ENCODE data around the gene DIP2C.
"Not testable (repeated sequence)": the region's sequence is repeated elsewhere in the genome, so short reads cannot be mapped to it uniquely, and the experiment has no call there.

Gene DIP2C

DNA sequence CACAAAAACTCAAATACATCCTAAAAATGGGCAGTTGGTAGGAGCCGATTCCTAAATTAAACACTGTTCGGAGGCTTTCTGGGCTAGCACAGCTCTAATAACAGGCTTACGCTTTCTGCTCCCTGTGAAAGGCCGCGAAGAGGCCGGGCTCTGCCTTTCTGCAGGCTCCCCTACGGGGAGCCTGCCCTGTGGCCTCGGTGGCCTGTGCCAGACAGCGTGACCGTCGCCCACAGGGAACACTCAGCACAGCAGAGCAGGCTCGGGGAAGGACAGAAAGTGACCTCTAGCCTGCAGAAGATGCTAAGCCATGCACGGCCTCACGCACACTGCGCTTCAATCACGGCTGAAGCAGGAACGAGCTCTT is 64.2 kb downstream of the DIP2C start:
- no peak for DNase-seq

DNA sequence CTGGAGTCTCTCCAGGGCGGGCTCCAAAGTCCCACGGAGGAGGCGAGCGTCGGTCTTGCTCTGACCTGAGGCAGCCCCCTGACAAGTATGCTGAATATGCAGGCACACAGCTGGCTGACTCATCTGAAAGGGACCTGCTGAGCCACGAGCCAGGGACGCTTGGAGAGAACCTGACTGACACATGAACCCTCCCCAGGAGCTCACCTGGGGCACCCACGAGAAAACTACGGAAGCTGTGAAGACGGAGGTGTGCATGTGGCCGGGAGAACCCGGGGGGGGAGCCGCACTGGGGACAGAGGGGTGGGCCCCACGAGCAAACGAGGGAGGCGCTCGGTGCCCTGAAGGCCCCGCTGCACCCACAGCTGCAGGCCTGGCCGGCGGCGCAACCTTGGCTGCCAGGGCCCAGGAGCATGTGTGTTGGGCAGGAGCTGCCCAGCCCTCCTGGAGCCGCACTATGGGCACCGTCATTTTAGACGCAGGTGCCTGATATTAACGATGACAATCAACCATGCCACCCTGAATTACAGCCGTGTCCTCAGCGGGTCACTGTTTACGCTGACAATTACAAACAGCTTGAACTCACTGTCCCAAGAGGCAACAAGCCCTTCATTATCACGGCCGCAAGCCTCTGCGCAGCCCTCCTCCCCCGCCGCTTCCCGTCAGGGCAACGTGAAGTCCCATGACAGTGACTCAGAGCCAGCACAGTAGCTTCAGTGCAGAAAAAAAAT is 64.7 kb downstream of the DIP2C start:
- DNase-seq, result no peak

DNA sequence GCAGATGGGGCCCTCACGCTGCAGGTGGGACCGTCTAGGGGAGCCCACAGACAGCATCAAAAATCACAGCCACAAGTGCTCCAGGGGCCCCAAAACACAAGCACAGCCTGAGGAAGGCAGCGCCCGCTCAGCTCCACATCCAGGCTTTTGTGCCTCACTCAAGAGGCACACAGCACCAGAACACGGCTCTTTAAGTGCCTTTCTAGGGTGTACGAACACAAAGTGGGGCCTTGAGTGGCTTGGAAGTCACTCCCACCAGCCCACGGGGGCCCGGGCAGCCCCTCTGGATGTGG is 65.2 kb downstream of the DIP2C start:
- DNase-seq, result no peak

DNA sequence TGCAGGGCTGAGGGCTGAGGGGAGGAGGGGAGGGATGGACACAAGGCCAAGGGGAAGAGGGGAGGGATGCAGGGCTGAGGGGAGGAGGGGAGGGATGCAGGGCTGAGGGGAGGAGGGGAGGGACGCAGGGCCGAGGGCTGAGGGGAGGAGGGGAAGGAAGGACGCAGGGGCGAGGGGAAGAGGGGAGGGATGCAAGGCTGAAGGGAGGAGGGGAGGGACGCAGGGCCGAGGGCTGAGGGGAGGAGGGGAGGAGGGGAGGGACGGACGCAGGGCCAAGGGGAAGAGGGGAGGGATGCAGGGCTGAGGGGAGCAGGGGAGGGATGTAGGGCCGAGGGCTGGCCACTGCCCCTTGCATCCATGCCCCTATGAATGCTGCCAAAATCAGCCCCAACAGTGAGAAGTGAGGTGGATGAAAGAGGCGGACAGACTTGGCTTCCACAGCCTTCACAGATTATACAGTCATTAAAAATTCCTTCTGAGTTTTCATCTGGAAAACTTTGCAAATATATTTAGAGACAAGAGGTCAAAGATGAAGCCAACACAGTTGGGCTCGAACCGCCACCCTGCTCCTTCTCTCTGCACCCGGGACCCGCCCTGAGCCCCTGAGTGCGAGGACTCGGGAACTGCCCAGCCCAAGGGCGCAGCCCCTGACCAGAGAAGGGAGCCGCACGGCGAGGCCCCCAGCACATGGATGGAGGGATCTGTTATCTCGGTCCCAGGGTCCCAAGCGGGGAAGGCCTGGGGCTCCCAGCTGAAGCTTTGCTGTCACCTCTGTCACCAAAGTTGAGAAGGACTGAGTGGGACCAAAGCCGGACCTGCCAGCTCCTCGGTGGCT is 65.8 kb downstream of the DIP2C start:
- DNase-seq, result no peak

DNA sequence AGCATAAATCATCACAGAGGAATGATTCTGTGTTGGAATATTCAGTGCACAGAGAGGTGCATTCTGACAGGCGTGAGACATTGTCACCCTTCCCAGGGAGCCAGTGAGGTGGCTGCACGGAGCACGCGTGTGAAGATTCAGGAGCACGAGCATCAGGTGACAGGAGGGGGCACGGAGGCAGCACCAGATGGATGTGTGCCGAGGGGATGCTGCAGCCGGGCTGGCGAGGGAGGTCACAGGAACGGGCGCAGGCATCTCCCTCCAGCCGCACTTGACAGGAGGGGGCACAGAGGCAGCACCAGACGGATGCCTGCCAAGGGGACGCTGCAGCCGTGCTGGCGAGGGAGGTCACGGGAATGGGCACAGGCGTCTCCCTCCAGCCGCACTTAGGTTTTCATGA is 66.5 kb downstream of the DIP2C start:
- no peak for DNase-seq

DNA sequence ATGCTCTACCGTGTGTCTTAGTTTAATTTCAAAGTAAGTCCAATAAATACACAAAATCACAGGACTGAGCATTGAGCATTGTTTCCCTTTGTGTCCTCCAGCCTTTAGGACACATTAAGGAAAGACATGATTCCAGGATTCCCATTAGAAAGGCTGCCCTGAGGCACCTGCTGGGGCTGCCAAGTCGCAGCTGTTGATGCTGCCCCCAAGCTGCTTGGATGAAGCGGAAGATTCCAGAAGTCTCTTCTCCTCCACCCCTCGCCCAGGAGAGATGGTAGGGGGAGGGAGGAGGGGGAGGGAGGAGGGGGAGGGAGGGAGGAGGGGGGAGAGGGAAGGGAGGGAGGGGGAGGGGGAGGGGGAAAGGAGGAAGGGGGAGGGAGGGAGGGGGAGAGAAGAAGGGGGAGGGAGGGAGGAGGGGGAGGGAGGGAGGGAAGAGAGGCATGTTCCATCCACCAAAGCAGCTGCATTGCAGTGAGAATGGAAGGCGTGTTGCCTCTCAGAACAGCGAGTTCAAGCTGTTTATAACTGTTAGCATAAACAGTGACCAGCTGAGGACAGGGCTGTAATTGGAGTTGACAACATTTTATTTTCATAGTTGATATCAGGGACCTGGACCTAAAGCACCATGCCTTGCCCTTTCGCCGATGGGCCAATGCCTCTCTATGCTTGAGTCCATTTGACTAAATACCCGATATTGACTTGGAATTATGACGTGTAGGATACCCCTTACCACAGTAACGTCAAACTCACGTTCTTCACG is 67.3 kb downstream of the DIP2C start:
- no peak for DNase-seq

DNA sequence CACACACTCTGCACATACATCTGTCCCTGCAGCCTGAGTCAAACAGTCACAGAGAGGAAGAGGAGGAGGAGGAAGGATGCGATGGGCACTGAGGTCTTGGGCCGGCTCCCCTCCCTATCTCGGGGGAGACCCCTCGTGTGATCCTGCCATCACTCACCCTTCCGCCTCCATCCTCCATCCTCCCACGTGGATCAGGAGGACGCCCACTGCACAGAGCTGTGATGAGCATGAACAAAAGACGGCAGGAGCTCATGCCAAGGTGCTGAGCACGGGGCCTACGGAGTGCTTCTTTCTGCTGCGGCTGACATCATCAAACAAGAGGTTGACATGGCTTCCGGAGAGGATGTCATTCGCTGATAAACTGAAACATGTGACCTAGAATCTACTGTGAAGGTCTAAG is 68.0 kb downstream of the DIP2C start:
- no peak for DNase-seq

DNA sequence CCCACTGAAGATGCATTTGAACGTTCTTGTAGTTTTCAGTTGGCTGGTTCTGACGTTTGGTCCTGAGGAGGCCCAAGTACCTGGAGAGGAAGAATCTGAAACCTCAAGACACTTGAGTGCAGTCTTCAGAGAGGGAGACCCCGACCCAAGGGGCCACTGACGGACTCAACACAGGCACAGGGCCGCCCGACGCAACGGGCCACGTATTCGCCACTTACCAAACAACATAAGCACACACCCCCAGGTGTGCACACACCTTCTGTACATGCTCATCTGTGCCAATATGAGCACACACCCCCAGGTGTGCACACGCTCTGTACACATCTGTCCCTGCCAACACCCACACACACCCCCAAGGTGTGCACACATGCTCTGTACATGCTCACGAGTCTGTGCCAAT is 68.5 kb downstream of the DIP2C start:
- DNase-seq, result no peak

DNA sequence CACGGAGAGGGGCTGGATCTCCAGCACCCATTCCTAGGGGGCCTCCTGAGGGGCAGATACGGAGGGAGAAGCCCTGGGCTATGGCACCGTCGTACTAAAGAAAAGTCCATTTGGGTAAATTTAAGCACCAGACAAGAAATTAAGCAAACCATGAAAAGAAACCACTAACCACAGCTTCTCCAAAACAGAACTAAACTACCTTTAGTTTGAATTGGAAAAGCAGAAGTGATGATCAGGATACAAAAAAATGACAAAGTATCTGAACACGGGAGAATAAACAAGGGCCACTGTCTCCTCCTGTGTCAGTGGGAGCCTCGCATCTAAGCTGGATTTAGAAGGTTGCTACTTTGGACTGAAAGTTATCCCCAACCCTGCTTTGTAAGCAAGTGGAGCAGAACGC is 69.1 kb downstream of the DIP2C start:
- DNase-seq, result no peak

DNA sequence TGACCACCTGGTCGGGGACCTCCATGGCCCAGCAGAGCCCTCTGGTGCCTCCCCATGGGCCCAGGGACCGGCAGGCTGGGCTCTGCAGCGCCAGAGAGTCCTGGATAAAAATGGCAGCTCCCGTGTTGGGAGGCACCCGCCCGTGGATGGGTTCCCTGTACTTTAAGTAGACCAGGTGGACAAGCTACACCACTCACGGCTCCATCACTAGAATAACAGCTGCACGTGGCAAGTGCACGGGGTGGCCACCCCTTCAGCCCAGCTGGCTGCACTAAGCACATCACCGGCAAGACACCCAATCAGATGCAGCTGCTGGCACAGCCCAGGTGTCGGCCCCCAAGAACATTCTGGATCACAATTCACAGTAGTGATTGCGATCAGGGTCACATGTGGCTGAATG is 69.8 kb downstream of the DIP2C start:
- DNase-seq, result no peak

DNA sequence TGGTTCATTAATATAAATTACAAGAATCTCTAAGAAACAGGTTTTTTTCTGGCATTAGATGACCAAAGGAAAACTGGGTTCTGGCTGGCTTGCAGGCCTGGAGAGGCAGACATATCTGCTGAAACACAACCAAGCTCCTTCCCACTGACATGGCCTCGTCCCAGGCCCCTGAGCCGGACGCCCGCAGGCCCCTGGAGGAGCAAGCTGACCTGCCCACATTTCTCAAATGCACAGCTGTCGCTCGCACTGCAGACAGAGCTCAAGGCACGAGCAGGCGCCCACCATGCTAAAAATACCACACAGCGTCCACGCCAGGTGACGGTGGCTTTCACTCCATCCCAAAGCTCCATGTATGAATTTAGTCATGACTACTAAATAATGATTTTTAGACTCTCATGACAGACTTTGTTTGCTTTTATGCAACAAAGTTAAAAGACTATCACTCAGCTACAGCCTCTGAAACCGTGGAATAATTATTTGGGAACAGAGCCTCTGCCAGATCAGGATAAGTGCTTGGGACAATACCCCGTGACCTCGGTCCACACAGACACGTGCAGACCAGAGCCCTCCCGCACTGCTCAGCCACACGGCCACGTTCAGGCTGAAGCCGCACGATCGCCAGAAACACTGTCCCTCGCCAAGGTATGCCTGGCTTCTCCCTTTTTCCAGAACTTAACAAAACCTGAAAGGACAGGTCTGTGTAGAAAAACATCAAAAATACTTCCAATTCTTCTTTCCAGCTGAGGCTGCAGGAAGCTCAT is 71.1 kb downstream of the DIP2C start:
- DNase-seq, result no peak

DNA sequence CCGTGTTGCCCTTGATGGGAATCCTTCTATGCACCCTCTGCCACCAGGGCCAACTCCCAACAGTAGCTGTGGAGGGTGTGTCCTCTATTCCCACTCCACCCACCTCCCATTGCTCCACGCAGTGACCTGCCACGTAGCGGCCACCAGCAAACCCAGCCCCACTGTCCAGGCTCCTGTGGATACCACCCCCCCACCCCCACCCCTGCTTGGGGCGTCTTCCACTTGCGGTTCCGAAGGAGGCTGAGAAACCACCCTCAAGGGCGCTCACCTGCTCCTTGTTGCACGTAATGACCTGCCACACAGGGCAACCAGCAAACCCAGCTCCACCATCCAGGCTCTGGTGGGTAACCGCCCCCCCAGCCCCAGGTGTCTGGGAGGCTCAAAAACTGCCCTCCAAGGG is 72.0 kb downstream of the DIP2C start:
- no peak for DNase-seq

DNA sequence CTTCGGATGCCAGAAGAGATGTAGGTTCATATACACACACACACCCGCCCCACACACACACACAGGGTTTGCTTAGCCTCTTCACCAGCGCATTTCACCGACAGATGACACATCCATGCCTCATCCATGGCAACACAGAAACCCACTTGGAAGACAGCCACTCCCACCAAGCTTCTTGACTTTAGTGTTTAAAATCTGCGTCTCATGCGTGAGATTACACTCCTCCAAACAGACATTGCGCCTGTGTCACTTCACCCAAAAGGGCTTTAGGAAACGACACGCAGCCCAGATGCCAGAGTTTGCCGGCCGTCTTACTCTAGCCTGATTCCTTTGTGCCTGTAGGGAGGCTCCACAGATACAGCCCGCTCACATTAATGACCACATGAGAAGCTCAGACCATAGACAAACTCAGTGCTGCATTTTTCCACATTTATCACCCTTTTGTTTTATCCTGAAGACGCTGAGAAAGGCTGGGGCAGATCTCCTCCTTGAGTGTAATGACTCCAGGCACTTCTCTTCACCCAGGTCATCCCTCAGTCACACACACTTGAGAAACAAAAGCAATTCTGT is 73.8 kb downstream of the DIP2C start:
- DNase-seq, result no peak

DNA sequence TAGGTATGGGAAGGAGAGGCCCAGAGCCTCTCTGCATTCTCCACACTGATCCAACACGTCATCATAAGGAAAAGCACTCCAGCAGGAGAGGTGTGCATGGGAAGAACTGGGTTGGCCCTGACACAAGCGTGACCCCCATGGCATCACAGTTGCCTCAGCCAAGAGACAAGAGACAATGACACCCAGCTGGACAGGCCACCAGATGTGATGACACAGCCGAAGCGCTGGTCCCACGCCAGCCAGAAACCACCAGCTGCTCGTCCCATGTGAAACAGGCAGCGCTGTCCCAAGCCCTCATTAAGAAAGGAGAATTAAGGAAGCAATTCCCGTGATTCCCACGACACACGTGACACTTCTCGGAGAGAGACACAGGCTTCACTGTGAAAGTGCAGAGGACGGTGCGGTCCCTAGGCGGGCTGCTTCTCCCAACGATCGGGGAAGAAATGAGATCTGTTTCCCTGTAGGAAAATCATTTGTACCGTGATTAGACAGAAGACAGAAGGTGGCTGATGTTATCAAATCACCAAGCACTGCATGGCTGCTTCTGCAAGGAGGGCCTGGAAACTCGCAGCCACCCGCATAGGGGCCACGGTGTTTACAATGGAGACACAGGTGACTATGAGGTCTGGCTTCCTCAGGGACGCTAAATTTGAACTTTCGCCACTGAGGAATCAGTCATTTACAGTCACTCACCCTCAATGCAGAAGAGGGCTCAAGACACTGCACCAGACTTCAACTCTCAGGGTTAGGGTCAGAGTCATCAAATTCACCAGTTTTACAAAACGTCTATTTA is 74.5 kb downstream of the DIP2C start:
- no peak for DNase-seq

DNA sequence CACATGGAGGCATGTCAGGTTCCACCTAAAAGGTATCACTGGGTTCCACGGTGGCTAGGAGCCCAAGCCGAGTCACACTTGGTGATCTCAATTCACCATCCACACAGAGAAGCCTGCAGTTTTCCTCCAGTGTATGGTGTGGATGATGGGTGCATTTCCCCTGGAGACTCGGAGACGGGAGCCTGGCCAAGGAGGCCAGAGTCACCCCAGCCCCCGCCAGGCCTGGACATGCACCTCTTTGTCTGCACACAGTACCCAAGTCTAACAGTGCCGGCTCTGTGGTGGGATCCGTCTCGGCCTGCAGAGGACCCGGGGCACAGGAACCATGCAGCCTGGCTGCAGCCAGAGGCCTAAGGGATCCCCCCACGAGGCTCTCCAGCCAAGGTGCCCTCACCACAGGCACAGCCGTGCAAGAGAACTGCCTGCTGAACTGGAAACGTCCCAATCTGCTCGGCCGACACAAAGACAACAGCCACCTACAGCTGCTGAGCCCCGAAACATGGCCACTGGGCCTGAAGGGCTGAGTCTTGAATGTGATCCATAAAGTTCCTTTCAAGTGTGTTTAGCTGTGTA is 75.2 kb downstream of the DIP2C start:
- no peak for DNase-seq

DNA sequence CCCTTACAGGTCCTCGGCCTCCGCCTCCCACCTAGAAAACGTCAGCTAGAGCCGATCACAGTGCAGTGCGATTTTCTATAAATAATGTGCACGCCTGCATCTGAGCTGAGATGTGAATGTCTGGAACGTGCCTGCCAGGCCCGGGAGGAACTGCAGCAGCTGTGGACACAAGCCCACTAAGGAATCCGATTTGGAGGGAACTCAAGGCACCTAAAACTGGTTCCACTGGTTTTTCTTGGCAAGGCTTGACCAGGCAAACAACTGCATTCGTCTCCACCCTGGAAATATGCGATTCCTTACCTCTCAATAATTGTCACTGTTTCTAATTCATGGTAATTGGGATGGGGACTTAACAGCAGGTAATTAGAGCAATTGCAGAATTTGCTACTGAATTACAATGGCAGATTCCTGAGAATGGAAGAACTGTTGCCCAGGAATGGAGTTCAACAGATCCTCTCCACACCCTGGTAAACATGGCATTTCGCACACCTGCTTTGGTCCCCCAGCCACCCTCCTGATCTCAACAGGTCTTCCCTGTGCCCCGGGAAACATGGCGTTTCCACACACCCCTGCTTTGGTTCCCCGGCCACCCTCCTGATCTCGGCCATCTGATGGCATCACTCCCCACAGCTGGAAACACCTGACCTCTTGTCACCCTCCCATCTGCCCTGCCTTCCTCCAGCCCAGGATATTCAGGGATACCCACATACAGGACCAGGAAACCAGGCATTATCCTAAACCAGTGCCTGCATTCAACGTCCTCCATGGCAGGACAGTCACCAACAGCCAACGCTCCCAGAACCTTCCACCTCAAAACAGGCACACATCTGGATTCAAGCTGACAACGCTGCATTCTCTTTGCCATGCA is 76.0 kb downstream of the DIP2C start:
- DNase-seq, result no peak

DNA sequence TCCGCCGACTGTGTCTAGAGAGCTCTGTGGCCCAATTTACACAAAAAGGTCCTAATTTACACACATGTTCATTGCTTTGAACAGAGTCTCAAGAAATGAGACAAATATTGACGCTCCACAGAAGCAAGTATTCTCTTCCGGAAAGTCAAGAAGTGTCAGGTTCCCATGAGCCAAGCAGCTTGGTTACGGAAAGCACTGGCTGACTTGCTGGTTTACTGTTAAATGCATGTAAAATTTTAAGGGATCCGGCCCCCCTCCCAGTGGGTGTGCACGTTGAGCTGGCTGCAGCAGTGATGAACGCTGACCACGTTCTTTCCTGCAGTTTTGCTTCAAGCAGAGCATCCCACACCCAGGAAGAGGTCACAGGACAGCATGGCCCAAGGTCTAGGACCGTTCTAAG is 76.8 kb downstream of the DIP2C start:
- DNase-seq, result no peak

DNA sequence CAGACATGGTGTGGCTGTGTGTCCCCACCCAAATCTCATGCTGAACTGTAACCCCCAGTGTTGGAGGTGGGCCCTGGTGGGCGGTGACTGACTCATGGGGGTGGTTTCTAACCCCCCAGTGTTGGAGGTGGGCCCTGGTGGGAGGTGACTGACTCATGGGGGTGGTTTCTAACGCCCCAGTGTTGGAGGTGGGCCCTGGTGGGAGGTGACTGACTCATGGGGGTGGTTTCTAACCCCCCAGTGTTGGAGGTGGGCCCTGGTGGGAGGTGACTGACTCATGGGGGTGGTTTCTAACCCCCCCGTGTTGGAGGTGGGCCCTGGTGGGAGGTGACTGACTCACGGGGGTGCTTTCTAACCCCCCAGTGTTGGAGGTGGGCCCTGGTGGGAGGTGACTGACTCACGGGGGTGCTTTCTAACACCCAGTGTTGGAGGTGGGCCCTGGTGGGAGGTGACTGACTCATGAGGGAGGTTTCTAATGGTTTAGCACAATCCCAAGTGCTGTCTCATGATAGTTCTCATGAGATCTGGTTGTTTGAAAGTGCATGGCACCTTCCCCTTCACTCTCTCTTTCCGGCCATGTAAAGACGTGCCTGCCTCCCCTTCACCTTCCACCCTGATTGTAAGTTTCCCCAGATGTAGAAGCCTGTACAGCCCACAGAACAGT is 78.7 kb downstream of the DIP2C start:
- DNase-seq, result not testable (repeated sequence)

DNA sequence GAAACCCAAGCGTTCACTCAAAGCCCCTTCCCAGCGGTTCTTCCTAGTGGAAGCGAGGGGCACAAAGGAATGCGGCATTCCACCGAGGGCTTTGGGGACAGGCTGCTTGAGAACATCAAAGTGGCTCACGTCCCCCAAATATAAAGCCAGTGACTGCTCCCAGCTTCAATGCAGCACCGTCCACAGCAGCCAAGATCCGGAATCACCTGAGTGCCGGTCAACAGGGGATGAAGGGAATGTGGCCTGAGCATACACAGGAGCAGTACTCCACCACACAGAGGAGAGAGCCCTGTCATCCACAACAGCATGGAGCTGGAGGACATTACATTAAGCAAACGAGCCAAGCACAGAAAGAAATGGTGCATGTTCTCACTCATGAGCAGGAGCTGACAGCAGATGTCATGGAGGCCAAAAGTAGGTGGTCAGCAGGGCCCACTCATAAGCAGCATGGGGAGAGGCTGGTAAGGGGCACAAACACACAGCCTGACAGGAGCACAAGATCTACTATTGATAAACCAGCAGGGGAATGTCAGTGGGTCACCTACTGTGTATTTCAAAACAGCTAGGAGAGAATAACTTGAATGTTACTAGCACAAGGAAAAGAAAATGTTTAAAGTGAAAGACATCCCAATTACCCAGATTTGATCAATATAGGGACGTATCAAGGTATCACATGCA is 79.5 kb downstream of the DIP2C start:
- DNase-seq, result no peak

DNA sequence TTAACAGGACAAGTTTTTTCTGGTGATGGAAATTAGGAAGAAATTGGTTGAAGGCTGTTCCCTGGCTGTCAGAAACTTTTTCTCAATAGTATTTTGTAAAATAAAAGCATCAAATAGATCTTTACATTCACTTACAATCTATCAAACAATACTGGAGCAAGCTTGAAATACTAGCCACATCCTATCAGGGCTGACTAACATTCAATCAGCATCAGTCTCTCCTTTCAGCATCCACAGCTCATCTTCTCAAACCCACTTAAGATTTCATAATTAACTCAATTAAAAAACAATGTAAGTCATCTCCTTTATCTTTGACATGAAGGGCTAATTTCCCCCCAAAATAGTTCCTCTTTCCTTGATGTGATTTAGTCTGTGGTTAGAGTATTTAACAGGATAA is 80.2 kb downstream of the DIP2C start:
- no peak for DNase-seq

Data from NCI-H446 treated with DMSO at 0.1 percent for 48 hours (cell line).